Body of pancreas (tissue), 4 donors: ENCODE data around the gene WWOX. TPM values are rescaled to one million over a fixed set of nuclear protein-coding genes. Genes with fewer than 3 reads are reported as not detected.

ENCODE experiments used
- ATAC-seq: fragments of 150-250 bp; one replicate; pipeline ENCODE4 v1.9.1; 2016
- DNase-seq, 4 donors: peaks; one replicate each; pipeline ENCODE4 v3.0.0-alpha.2; 2019
- H3K27ac ChIP-seq, 4 donors: fragments of 200-600 bp; sonication (generic); 1 replicate in 3 of 4; 2 replicates in 1 of 4; pipeline versions ENCODE4 v1.5.1 to v1.6.1; 2016 to 2019; ENCODE audit warnings: mild to moderate bottlenecking in 1 of 4, mixed read lengths in 1 of 4, moderate library complexity in 1 of 4
- H3K27me3 ChIP-seq, 2 donors: fragments of 200-600 bp; sonication (generic); one replicate each; pipeline ENCODE4 v1.6.0; 2016; ENCODE audit warnings: mild to moderate bottlenecking in 1 of 2
- H3K36me3 ChIP-seq, 2 donors: fragments of 200-600 bp; sonication (generic); replicated peaks in 1 of 2; 2 replicates each; pipeline ENCODE4 v1.5.1; 2016; ENCODE audit warnings: low read depth in 2 of 2; ENCODE audit not compliant: insufficient read depth in 1 of 2
- H3K4me1 ChIP-seq: fragments of 200-600 bp; sonication (generic); one replicate; pipeline ENCODE4 v1.6.0; 2016
- H3K4me3 ChIP-seq, 2 donors: fragments of 200-600 bp; sonication (generic); 1 replicate in 1 of 2; 2 replicates in 1 of 2; pipeline ENCODE4 v1.5.1; 2016 to 2019
- H3K9me3 ChIP-seq, 3 donors: fragments of 200-600 bp; sonication (generic); 1 replicate in 2 of 3; 2 replicates in 1 of 3; pipeline ENCODE4 v1.5.1; 2016
- CTCF ChIP-seq, 7 experiments: fragments of 450-650 bp in 4 of 7; fragments of 200-600 bp in 3 of 7; sonication (generic) in 3 of 7; IDR thresholded peaks; one replicate each; pipeline ENCODE4 v1.5.1; 2016 to 2019; ENCODE audit warnings: antibody characterized with exemption in 7 of 7
- POLR2A ChIP-seq, 3 donors: fragments of 450-650 bp; IDR thresholded peaks; one replicate each; pipeline ENCODE4 v1.6.1; 2016; ENCODE audit warnings: antibody characterized with exemption in 3 of 3, mild to moderate bottlenecking in 2 of 3
- WGBS, 2 donors: methylation state at CpG; one replicate each; pipeline ENCODE4 v1.1.5; 2017; 5-methylcytosine and 5-hydroxymethylcytosine counted together
- intact Hi-C: fragments of 100-400 bp; cut with DNase I; formaldehyde crosslinking; loops from one replicate; pipeline ENCODE4 v1.15.1; 2023
- total RNA-seq, 2 donors: library from RNA; depleted of rRNA; stranded (reverse); fragments of >200 nt; gene quantifications; one replicate each; pipeline ENCODE4 v1.1.0, GENCODE V29; 2016

The WWOX gene
- total RNA-seq, 2 donors from 2014 or later, result 52.7 to 67.2 TPM

DNA sequence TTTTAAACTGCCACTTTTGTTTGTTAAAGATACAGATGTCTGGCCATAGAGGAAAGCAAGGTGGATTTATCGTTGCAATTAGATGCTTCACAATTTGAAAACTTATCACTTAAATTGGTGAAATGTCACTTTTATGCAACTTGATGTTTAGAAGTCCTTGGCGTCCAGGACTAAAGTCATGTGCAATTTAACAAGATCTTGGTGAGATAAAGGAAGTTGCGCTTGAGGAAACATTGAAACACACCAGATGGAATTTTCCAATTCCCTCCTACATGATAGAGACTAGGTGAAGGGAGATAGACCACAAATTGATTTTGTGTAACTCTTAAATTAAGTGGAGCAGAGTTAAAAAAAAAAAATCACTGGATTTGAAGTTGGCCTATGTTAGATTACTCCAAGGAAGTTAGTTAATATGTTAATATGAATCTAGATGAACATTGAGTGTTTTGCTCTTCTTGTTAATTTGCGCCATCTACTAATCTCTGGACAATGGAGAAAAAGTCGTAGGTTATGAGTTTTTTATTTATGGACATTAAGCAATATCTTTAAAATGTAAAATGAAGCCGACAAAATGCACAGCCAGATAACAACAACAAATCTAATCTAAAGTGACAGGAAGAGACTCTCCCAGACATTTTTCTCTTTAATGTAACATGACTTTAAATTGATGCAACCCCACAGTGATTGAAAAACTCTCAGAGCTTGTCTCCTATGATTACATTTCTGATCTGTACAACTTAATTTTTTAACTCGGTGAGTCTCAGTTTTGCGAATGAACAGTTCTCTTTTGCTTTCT is 119.6 kb downstream of the WWOX start:
- no peak for DNase-seq
- WGBS, 2 donors, result 88 to 91% methylated on average over 8 of the region's 8 CpGs
- no peak overlapping the region for H3K4me3 ChIP-seq
- H3K27me3 ChIP-seq, result no peaks in the 10 kb centered on the region
- ATAC-seq, result no peak
- no peaks in the 10 kb centered on the region for H3K9me3 ChIP-seq
- H3K36me3 ChIP-seq, result no peaks in the 10 kb centered on the region
- no peaks in the 10 kb centered on the region for H3K4me1 ChIP-seq
- intact Hi-C loops, result no loop called here
- TF ChIP-seq POLR2A (IDR thresholded peaks at IDR 0.05) (no peak), CTCF (IDR thresholded peaks at IDR 0.05) (no peak)
- no peak overlapping the region for H3K27ac ChIP-seq

- intact Hi-C loops, result no loop called here
- H3K4me1 ChIP-seq, result no peaks in the 10 kb centered on the region
- H3K4me3 ChIP-seq, result no peak overlapping the region
- no peaks in the 10 kb centered on the region for H3K36me3 ChIP-seq
- TF ChIP-seq POLR2A (IDR thresholded peaks at IDR 0.05), result no peak
- TF ChIP-seq CTCF (IDR thresholded peaks at IDR 0.05), result no peak
- H3K9me3 ChIP-seq, result no peaks in the 10 kb centered on the region
- 96 to 98% methylated on average over 2 of the region's 2 CpGs for WGBS, 2 donors
- no peak overlapping the region for H3K27ac ChIP-seq
- ATAC-seq (no peak), DNase-seq (no peak)
- H3K27me3 ChIP-seq, result no peaks in the 10 kb centered on the region
These were observed 121.1 kb downstream of the WWOX start for GRCh38 chr16:78220571-78220970.

DNA sequence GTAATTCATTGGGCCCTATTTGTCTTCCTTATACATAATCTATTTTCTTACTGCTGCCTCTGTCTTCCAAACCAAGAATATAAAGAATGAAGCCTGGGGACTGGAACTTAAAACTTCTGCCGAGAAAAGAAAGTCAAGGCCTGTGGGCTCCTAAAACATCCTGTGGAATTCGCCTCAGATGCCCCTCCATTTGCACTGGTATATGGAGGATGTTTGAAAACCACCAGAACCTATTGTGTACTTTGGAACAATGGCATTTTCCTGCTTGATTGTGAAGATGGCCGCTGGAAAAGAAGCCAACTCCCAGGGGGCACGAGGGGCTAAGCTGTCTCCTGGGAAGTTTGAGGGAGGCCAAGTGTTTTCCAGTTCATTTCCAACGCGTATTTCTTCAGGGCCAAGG is 122.4 kb downstream of the WWOX start:
- DNase-seq (no peak), ATAC-seq (no peak)
- Histone ChIP-seq H3K4me3 (no peak overlapping the region), H3K36me3 (no peaks in the 10 kb centered on the region), H3K9me3 (no peaks in the 10 kb centered on the region), H3K27me3 (no peaks in the 10 kb centered on the region), H3K4me1 (no peaks in the 10 kb centered on the region), H3K27ac (no peak overlapping the region)
- WGBS, 2 donors, result 75 to 92% methylated on average over 6 of the region's 6 CpGs
- intact Hi-C loops, result no loop called here
- TF ChIP-seq POLR2A (IDR thresholded peaks at IDR 0.05), result no peak
- no peak for TF ChIP-seq CTCF (IDR thresholded peaks at IDR 0.05)

GRCh38 chr16:78224342-78224741 is 124.9 kb downstream of the WWOX start:
- no peak for DNase-seq
- no peak for ATAC-seq
- Histone ChIP-seq H3K4me1 (no peaks in the 10 kb centered on the region), H3K36me3 (no peaks in the 10 kb centered on the region), H3K27me3 (no peaks in the 10 kb centered on the region), H3K27ac (no peak overlapping the region), H3K9me3 (no peaks in the 10 kb centered on the region), H3K4me3 (no peak overlapping the region)
- WGBS, 2 donors, result 72 to 81% methylated on average over 2 of the region's 2 CpGs
- intact Hi-C loops, result no loop called here
- TF ChIP-seq POLR2A (IDR thresholded peaks at IDR 0.05) (no peak), CTCF (IDR thresholded peaks at IDR 0.05) (no peak)

GRCh38 chr16:78225919-78226318 is 126.5 kb downstream of the WWOX start:
- Histone ChIP-seq H3K27me3 (no peaks in the 10 kb centered on the region), H3K4me1 (no peaks in the 10 kb centered on the region), H3K27ac (no peak overlapping the region), H3K9me3 (no peaks in the 10 kb centered on the region), H3K4me3 (no peak overlapping the region), H3K36me3 (no peaks in the 10 kb centered on the region)
- 75 to 87% methylated on average over 3 of the region's 3 CpGs for WGBS, 2 donors
- no peak for DNase-seq
- no peak for TF ChIP-seq POLR2A (IDR thresholded peaks at IDR 0.05)
- no peak for TF ChIP-seq CTCF (IDR thresholded peaks at IDR 0.05)
- ATAC-seq, result no peak
- intact Hi-C loops, result no loop called here
